Testis (tissue), 2 donors: Measurements from ENCODE around the gene SCNN1A.

Experiments used
- POLR2A ChIP-seq: fragments of 450-650 bp; IDR thresholded peaks from one replicate; pipeline ENCODE4 v1.6.1; 2017; ENCODE audit warnings: antibody characterized with exemption, mild to moderate bottlenecking, moderate library complexity
- TF ChIP-seq, protein P1 (sequence below), 3 experiments: fragments of 450-650 bp in 2 of 3; fragments of 200-600 bp in 1 of 3; sonication (generic) in 1 of 3; IDR thresholded peaks; one replicate each; pipeline ENCODE4 v1.5.1; 2016 to 2019; ENCODE audit warnings: antibody characterized with exemption in 3 of 3, mild to moderate bottlenecking in 2 of 3, moderate library complexity in 1 of 3

DNA sequence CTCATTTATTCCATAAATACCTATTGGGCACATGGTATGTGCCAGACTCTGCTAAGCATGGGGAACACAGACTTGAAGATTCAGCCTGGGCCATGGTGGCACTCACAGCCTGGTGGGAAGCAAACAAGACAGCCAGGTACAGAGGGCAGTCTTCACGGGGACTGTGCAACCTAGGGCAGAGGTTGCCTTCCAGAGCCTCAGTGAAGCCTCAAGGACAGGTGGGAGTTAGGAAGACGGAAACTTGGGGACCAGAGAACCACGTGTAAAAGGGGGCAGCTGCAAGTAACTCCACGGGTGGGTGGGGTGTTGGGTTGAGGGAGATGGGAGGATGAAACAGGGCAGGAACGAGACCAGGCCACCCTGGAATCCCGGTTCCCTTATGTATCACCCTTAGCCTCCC is 7.6 kb upstream of the SCNN1A start:
- TF ChIP-seq, protein P1, sequence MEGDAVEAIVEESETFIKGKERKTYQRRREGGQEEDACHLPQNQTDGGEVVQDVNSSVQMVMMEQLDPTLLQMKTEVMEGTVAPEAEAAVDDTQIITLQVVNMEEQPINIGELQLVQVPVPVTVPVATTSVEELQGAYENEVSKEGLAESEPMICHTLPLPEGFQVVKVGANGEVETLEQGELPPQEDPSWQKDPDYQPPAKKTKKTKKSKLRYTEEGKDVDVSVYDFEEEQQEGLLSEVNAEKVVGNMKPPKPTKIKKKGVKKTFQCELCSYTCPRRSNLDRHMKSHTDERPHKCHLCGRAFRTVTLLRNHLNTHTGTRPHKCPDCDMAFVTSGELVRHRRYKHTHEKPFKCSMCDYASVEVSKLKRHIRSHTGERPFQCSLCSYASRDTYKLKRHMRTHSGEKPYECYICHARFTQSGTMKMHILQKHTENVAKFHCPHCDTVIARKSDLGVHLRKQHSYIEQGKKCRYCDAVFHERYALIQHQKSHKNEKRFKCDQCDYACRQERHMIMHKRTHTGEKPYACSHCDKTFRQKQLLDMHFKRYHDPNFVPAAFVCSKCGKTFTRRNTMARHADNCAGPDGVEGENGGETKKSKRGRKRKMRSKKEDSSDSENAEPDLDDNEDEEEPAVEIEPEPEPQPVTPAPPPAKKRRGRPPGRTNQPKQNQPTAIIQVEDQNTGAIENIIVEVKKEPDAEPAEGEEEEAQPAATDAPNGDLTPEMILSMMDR (IDR thresholded peaks at IDR 0.05) = no peak
- no peak for TF ChIP-seq POLR2A
